GM19372 (cell line): ENCODE results near the gene DEAF1.

ENCODE experiments used
- ATAC-seq: cut with Tn5 transposase; IDR thresholded peaks from one replicate; pipeline ENCODE4 v1.9.1; 2021; ENCODE audit warnings: mild to moderate bottlenecking, low read depth, moderate library complexity; ENCODE audit not compliant: unreplicated experiment

The DEAF1 gene

GRCh38 chr11:601573-602245 is 93.3 kb downstream of the DEAF1 start:
- ATAC-seq: no peak

- no peak for ATAC-seq
Measured at GRCh38 chr11:598005-598680, 96.9 kb downstream of the DEAF1 start.

GRCh38 chr11:597166-597725 is 97.8 kb downstream of the DEAF1 start:
- ATAC-seq: no peak

GRCh38 chr11:596374-596773 is 98.6 kb downstream of the DEAF1 start:
- no peak for ATAC-seq

- ATAC-seq: no peak
Measured at GRCh38 chr11:595400-595799, 99.6 kb downstream of the DEAF1 start.
